ENCODE measurements around the gene IFITM10.

DNA sequence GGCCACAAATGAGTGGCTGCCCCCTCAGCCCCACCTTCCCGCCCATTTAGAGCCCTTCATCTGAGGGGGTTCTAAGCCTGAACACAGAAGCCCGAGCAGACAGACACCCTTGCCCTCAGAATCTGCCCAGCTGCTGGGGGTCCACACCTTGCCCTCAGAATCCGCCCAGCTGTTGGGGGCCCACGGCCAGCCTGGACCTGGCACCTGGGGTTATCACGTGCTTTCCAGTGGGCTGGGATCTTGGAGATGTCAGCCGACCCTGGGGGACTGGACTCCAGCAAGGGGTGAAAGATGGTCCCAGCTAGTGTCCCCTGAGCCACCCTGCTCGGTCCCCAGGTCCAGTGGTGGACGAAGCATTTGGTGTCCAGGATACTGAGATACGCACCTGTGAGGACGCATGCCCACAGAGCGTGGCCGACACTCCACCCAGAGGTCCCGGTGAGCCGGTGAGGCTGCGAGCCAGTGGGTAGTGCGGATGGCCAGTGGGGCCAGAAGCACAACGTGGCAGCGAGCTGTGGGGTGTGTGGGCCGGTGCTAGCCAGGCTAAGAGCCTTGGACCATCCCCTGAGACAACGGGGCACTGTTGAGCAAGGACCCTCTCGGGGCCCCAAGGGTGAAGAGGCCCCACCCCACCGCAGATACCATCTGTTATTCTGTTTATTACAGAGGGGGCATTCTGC is 16.5 kb upstream of the IFITM10 start:
- TF ChIP-seq CTCF (IDR thresholded peaks at IDR 0.05; ENCODE audit: low read depth, low read length) (no peak), POLR2A (IDR thresholded peaks at IDR 0.05; ENCODE audit: extremely low read depth, insufficient read length) (no peak)
- TF ChIP-seq, protein P1, sequence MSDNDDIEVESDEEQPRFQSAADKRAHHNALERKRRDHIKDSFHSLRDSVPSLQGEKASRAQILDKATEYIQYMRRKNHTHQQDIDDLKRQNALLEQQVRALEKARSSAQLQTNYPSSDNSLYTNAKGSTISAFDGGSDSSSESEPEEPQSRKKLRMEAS (IDR thresholded peaks at IDR 0.05; ENCODE audit: low read depth, low read length), result no peak

Measured in NB4 (cell line).